DOHH2 (cell line): ENCODE data around the gene TICRR.

Experiments used
- EZH2phosphoT487 ChIP-seq: fragments of 200-600 bp; sonication (generic); IDR thresholded peaks from 2 replicates; pipeline ENCODE4 v1.6.1; 2017; ENCODE audit warnings: borderline replicate concordance, mild to moderate bottlenecking, antibody characterized with exemption, low read length, moderate library complexity, mixed read lengths
- TF ChIP-seq, protein P1 (sequence below): fragments of 200-600 bp; sonication (generic); IDR thresholded peaks from one replicate; pipeline ENCODE4 v1.5.1; 2014; ENCODE audit warnings: antibody characterized with exemption, mild to moderate bottlenecking, low read depth, low read length; ENCODE audit not compliant: poor library complexity, severe bottlenecking

DNA sequence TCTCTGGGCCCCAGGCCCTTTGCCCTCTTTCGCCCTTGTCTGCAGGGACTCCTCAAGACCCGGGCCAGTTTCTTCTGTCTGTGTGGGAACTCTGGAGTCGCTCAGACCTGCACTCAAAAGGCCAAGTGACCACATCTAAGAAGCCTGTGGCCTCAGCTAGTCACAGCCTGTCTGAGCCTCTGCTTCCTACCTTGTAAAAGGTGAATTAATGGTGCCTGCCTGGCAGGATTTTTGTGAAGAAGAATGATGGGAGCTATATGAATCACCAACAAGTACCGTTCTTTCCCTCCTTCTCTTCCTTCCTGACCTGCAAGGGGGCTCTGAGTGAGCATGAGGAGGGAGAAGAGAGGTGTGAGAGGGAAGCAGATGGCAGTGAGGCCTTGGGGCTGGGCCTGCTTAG lies 96.4 kb downstream of the TICRR start:
- TF ChIP-seq, protein P1, sequence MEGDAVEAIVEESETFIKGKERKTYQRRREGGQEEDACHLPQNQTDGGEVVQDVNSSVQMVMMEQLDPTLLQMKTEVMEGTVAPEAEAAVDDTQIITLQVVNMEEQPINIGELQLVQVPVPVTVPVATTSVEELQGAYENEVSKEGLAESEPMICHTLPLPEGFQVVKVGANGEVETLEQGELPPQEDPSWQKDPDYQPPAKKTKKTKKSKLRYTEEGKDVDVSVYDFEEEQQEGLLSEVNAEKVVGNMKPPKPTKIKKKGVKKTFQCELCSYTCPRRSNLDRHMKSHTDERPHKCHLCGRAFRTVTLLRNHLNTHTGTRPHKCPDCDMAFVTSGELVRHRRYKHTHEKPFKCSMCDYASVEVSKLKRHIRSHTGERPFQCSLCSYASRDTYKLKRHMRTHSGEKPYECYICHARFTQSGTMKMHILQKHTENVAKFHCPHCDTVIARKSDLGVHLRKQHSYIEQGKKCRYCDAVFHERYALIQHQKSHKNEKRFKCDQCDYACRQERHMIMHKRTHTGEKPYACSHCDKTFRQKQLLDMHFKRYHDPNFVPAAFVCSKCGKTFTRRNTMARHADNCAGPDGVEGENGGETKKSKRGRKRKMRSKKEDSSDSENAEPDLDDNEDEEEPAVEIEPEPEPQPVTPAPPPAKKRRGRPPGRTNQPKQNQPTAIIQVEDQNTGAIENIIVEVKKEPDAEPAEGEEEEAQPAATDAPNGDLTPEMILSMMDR, result no peak
- TF ChIP-seq EZH2phosphoT487, result no peak
